Suprapubic skin (tissue), 4 donors: ENCODE measurements around the gene RTL10. TPM values are rescaled to one million over a fixed set of nuclear protein-coding genes. Genes with fewer than 3 reads are reported as not detected.
A peak's percentile ranks its signal among the peaks of the same experiment; 100 is the strongest.

Experiments used
- DNase-seq, 2 donors: peaks; one replicate each; pipeline ENCODE4 v3.0.0-alpha.2; 2019; ENCODE audit warnings: low spot score in 2 of 2
- H3K27ac ChIP-seq: fragments of 200-600 bp; sonication (generic); one replicate; pipeline ENCODE4 v1.5.1; 2019
- H3K27me3 ChIP-seq: fragments of 200-600 bp; sonication (generic); one replicate; pipeline ENCODE4 v1.5.1; 2019
- H3K36me3 ChIP-seq: fragments of 200-600 bp; sonication (generic); one replicate; pipeline ENCODE4 v1.5.1; 2019
- H3K4me1 ChIP-seq: fragments of 200-600 bp; sonication (generic); one replicate; pipeline ENCODE4 v1.5.1; 2019
- H3K4me3 ChIP-seq: fragments of 200-600 bp; sonication (generic); one replicate; pipeline ENCODE4 v1.5.1; 2019; ENCODE audit warnings: mild to moderate bottlenecking
- H3K9me3 ChIP-seq: fragments of 200-600 bp; sonication (generic); one replicate; pipeline ENCODE4 v1.5.1; 2019
- EP300 ChIP-seq: sonication (generic); formaldehyde crosslinking; IDR thresholded peaks from one replicate; pipeline ENCODE4 v1.6.1; 2017; ENCODE audit warnings: antibody characterized with exemption
- POLR2A ChIP-seq, 2 donors: fragments of 450-650 bp; IDR thresholded peaks; one replicate each; pipeline ENCODE4 v1.6.1; 2017; ENCODE audit warnings: antibody characterized with exemption in 2 of 2, mild to moderate bottlenecking in 2 of 2, moderate library complexity in 2 of 2
- POLR2AphosphoS5 ChIP-seq, 3 donors: sonication (generic); formaldehyde crosslinking; IDR thresholded peaks; one replicate each; pipeline ENCODE4 v1.6.1; 2017; ENCODE audit warnings: antibody characterized with exemption in 3 of 3
- WGBS: methylation state at CpG from one replicate; pipeline ENCODE4 v1.1.5; 2018; 5-methylcytosine and 5-hydroxymethylcytosine counted together
- total RNA-seq, 4 donors: library from RNA; depleted of rRNA; stranded (reverse); fragments of >200 nt; gene quantifications; one replicate each; pipeline ENCODE4 v1.1.0, GENCODE V29; 2016
- TF ChIP-seq, protein P1 (sequence below), 2 donors: fragments of 200-600 bp in 1 of 2; fragments of 450-650 bp in 1 of 2; sonication (generic) in 1 of 2; IDR thresholded peaks; one replicate each; pipeline ENCODE4 v1.5.1; 2016 to 2019; ENCODE audit warnings: antibody characterized with exemption in 2 of 2, mild to moderate bottlenecking in 1 of 2, moderate library complexity in 1 of 2

Gene RTL10
- total RNA-seq, 4 donors from 2014 or later: 21.8 to 46.2 (median 32.4) TPM

DNA sequence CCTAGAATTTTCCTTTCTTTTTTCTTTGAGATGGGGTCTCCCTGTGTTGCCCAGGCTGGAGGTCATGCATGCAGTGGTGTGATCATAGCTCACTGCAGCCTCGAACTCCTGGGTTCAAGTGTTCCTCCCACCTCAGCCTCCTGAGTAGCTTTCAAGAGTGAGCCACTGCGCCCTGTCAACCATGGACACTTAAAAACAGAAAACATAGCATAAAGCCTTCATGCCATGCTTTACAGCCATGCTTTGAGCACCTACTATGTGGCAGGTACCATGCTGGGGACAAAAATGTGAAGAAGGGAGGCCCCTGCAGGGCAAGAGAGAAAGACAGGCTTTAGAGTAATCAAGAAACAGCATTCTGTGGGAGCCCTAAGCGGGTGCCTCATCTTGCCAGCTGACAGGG is 13.7 kb upstream of the RTL10 start:
- H3K9me3 ChIP-seq: no peaks in the 10 kb centered on the region
- WGBS: 93% methylated on average over 3 of the region's 3 CpGs
- H3K36me3 ChIP-seq: no peaks in the 10 kb centered on the region
- H3K27me3 ChIP-seq: no peaks in the 10 kb centered on the region
- no peak overlapping the region for H3K27ac ChIP-seq
- peaks cover 26% of the 10 kb centered on the region for H3K4me1 ChIP-seq
- no peak for DNase-seq
- no peak for TF ChIP-seq POLR2A (IDR thresholded peaks at IDR 0.05)
- TF ChIP-seq, protein P1, sequence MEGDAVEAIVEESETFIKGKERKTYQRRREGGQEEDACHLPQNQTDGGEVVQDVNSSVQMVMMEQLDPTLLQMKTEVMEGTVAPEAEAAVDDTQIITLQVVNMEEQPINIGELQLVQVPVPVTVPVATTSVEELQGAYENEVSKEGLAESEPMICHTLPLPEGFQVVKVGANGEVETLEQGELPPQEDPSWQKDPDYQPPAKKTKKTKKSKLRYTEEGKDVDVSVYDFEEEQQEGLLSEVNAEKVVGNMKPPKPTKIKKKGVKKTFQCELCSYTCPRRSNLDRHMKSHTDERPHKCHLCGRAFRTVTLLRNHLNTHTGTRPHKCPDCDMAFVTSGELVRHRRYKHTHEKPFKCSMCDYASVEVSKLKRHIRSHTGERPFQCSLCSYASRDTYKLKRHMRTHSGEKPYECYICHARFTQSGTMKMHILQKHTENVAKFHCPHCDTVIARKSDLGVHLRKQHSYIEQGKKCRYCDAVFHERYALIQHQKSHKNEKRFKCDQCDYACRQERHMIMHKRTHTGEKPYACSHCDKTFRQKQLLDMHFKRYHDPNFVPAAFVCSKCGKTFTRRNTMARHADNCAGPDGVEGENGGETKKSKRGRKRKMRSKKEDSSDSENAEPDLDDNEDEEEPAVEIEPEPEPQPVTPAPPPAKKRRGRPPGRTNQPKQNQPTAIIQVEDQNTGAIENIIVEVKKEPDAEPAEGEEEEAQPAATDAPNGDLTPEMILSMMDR (IDR thresholded peaks at IDR 0.05): no peak
- no peak for TF ChIP-seq POLR2AphosphoS5 (IDR thresholded peaks at IDR 0.05)
- TF ChIP-seq EP300: no peak
- no peak overlapping the region for H3K4me3 ChIP-seq

DNA sequence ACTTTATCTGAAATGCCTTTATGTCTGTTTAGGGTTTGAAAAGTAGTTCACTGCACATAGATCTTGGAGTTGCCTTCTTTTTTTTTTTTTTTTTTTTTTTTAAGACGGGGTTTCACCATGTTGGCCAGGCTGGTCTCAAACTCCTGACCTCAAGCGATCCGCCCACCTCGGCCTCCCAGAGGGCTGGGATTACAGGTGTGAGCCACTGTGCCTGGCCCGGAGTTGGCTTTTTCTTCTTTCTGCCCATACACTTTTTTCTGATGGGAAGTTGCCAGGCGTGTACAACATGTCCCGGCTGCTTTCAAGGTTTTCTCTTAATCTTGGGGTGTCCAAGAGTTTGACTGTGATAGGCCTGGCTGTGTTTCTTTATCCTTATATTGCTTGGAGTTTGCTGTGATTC is 12.9 kb upstream of the RTL10 start:
- Histone ChIP-seq H3K4me1 (peaks cover 19% of the 10 kb centered on the region), H3K9me3 (no peaks in the 10 kb centered on the region), H3K4me3 (no peak overlapping the region), H3K27me3 (no peaks in the 10 kb centered on the region), H3K36me3 (no peaks in the 10 kb centered on the region), H3K27ac (no peak overlapping the region)
- 81% methylated on average over 7 of the region's 7 CpGs for WGBS
- DNase-seq: peak in 1 of 2 donors; percentile 53
- TF ChIP-seq POLR2AphosphoS5 (IDR thresholded peaks at IDR 0.05) (no peak), EP300 (no peak), POLR2A (IDR thresholded peaks at IDR 0.05) (no peak)
- TF ChIP-seq, protein P1 (IDR thresholded peaks at IDR 0.05): no peak

DNA sequence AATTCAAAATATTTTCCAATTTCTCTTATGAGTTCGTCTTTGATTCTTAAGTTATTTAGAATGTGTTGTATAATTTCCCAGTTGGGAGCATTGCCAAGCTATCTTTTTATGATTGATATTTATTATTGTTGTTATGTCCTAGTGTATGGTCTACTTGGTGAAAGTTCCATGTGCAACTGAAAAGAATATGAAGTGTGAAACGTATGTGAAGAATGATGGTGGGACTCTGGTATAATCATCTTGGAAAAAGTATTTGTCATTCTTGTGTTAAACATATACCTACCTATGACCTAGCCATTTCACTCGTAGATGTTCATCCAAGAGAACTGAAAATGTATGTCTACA is 12.0 kb upstream of the RTL10 start:
- 93% methylated on average over 3 of the region's 3 CpGs for WGBS
- H3K27me3 ChIP-seq: no peaks in the 10 kb centered on the region
- peaks cover 18% of the 10 kb centered on the region for H3K4me1 ChIP-seq
- TF ChIP-seq POLR2AphosphoS5 (IDR thresholded peaks at IDR 0.05) (no peak), POLR2A (IDR thresholded peaks at IDR 0.05) (no peak), EP300 (no peak)
- TF ChIP-seq, protein P1 (IDR thresholded peaks at IDR 0.05): no peak
- DNase-seq: no peak
- H3K27ac ChIP-seq: no peak overlapping the region
- H3K36me3 ChIP-seq: no peaks in the 10 kb centered on the region
- H3K9me3 ChIP-seq: no peaks in the 10 kb centered on the region
- no peak overlapping the region for H3K4me3 ChIP-seq

DNA sequence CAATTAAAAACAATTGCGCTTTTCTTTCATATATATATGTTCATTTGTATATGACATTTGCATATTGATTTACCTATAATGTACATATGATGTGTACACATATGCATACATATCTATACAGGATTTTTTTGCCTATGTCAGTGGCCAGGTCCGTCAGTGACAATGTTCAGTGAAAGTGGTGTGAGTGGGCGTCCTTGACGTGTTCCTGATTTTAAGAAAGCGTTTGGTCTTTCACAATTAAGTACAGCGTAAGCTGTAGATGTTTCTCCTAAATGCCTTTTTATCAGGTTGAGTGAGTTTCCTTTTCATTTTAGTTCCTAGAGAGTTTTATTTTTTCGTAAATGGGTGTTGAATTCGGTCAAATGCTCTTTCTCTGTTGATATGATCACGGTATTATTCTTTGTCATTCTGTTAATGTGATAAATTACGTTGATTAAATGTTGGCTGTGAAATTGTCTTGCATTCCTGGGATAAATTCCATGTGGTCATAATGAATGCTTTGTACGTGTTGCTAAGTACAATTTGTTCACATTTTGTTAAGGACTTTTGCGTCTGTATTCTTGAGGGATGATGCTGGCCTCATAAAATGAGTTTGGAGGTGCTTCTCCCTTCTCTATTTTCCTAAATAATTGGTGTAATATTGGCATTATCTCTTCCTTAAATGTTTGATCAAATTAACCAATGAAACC is 10.6 kb upstream of the RTL10 start:
- WGBS: 82% methylated on average over 12 of the region's 12 CpGs

DNA sequence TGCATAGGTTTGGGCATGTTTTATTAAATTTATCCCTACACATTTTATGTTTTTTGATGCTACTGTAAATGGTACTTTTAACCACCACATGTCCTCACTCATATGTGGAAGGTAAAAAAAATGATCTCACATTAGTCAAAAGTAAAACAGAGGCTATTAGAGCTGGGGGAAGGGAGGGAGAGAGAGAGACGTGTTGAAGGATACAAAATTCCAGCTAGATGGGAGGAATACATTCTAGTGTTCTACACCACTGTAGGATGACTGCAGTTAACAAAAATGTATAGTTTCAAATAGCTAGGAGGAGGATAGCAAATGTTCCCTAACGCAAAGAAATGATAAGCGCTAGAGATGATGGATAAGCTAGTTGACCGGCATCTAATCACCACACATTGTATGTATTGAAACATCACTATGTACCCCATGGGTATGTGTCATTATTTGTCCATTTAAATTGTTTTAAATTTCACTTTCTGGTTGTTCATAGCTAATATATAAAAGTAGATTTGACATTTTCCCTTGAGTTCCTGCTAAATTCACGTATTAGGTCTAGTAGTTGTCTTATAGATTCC is 9.9 kb upstream of the RTL10 start:
- DNase-seq: no peak
- Histone ChIP-seq H3K4me1 (peaks cover 15% of the 10 kb centered on the region), H3K27me3 (no peaks in the 10 kb centered on the region), H3K4me3 (no peak overlapping the region), H3K27ac (no peak overlapping the region), H3K9me3 (no peaks in the 10 kb centered on the region), H3K36me3 (no peaks in the 10 kb centered on the region)
- TF ChIP-seq POLR2A (IDR thresholded peaks at IDR 0.05) (no peak), POLR2AphosphoS5 (IDR thresholded peaks at IDR 0.05) (no peak), EP300 (no peak)
- TF ChIP-seq, protein P1 (IDR thresholded peaks at IDR 0.05): no peak
- 93% methylated on average over 5 of the region's 5 CpGs for WGBS

More for the DNA sequence above, 10.6 kb upstream of the RTL10 start:
- no peak for DNase-seq
- TF ChIP-seq, protein P1 (IDR thresholded peaks at IDR 0.05): no peak
- TF ChIP-seq POLR2AphosphoS5 (IDR thresholded peaks at IDR 0.05) (no peak), POLR2A (IDR thresholded peaks at IDR 0.05) (no peak)
- no peak overlapping the region for H3K27ac ChIP-seq
- no peaks in the 10 kb centered on the region for H3K27me3 ChIP-seq
- H3K9me3 ChIP-seq: no peaks in the 10 kb centered on the region
- H3K4me1 ChIP-seq: peaks cover 18% of the 10 kb centered on the region
- no peaks in the 10 kb centered on the region for H3K36me3 ChIP-seq
- no peak overlapping the region for H3K4me3 ChIP-seq
